GM23338 (cell line): Measurements from ENCODE around the gene GJE1.

ENCODE experiments used
- CREB1 ChIP-seq: fragments of 250-450 bp; sonication (Bioruptor Pico); IDR thresholded peaks from 2 replicates; pipeline ENCODE4 v1.5.0; 2020; ENCODE audit warnings: low read depth, mild to moderate bottlenecking, moderate library complexity
- CTCF ChIP-seq, 2 experiments: fragments of 200-600 bp in 1 of 2; sonication (generic) in 1 of 2; conservative IDR thresholded peaks; 2 replicates each; pipeline versions ENCODE4 v1.5.1 to v1.6.1; 2016 to 2017; ENCODE audit warnings: antibody characterized with exemption in 2 of 2, low read depth in 2 of 2, mild to moderate bottlenecking in 2 of 2, moderate library complexity in 1 of 2
- ETS1 ChIP-seq: IDR thresholded peaks from 2 replicates; pipeline ENCODE4 v1.6.1; 2016; ENCODE audit warnings: antibody characterized with exemption
- EZH2 ChIP-seq: fragments of 200-600 bp; sonication (generic); IDR thresholded peaks from one replicate; pipeline ENCODE4 v1.8.0; 2017; ENCODE audit warnings: antibody characterized with exemption, mild to moderate bottlenecking, low read depth; ENCODE audit not compliant: unreplicated experiment
- EZH2phosphoT487 ChIP-seq: fragments of 200-600 bp; sonication (generic); IDR thresholded peaks from one replicate; pipeline ENCODE4 v1.8.1; 2018; ENCODE audit warnings: antibody characterized with exemption; ENCODE audit not compliant: unreplicated experiment
- JUNB ChIP-seq: IDR thresholded peaks from one replicate; pipeline ENCODE4 v1.6.1; 2016; ENCODE audit warnings: antibody characterized with exemption; ENCODE audit not compliant: unreplicated experiment
- POLR2AphosphoS5 ChIP-seq: IDR thresholded peaks from 2 replicates; pipeline ENCODE4 v1.6.1; 2016; ENCODE audit warnings: antibody characterized with exemption, low read depth
- REST ChIP-seq: IDR thresholded peaks from one replicate; pipeline ENCODE4 v1.6.1; 2018; ENCODE audit warnings: antibody characterized with exemption; ENCODE audit not compliant: unreplicated experiment
- STAT1 ChIP-seq: IDR thresholded peaks from one replicate; pipeline ENCODE4 v1.6.1; 2016; ENCODE audit warnings: antibody characterized with exemption; ENCODE audit not compliant: unreplicated experiment
- ZNF114 ChIP-seq: fragments of 250-450 bp; sonication (Bioruptor Pico); IDR thresholded peaks from 2 replicates; pipeline ENCODE4 v1.5.0; 2020; ENCODE audit warnings: mild to moderate bottlenecking, moderate library complexity
- ZNF331 ChIP-seq: fragments of 250-450 bp; sonication (Bioruptor Pico); IDR thresholded peaks from 2 replicates; pipeline ENCODE4 v1.5.0; 2020; ENCODE audit warnings: low read depth, mild to moderate bottlenecking, moderate library complexity

GRCh38 chr6:142173980-142174379, 41.3 kb downstream of the GJE1 start:
- no peak for TF ChIP-seq REST
- no peak for TF ChIP-seq CTCF (conservative IDR thresholded peaks at IDR 0.05; ENCODE audit: low read depth in 2 of 2)
- no peak for TF ChIP-seq EZH2
- TF ChIP-seq POLR2AphosphoS5, result no peak
- no peak for TF ChIP-seq JUNB
- no peak for TF ChIP-seq EZH2phosphoT487
- TF ChIP-seq CREB1 (CRISPR knock-in tag), result no peak
- TF ChIP-seq ZNF331 (CRISPR knock-in tag), result no peak
- TF ChIP-seq ZNF114 (CRISPR knock-in tag), result no peak
- TF ChIP-seq ETS1, result no peak
- no peak for TF ChIP-seq STAT1
